ENCODE measurements around the gene CENPT. TPM values are rescaled to one million over a fixed set of nuclear protein-coding genes. Genes with fewer than 3 reads are reported as not detected.
A peak's percentile ranks its signal among the peaks of the same experiment; 100 is the strongest.

Gene CENPT
- total and polyA plus RNA-seq, 2 of the 13 experiments (the other 11 are each of a cell fraction or from before 2014, with no cell fraction given) = 40.9 to 43.3 TPM

GRCh38 chr16:67872631-67873434 is 25.3 kb upstream of the CENPT start, which contains the start of gene EDC4 (continued):
- no peak for TF ChIP-seq ZNF576 (CRISPR knock-in tag; IDR thresholded peaks at IDR 0.05)
- no peak for TF ChIP-seq ZNF207 (IDR thresholded peaks at IDR 0.05; ENCODE audit: borderline replicate concordance)
- peak; percentile 77; the same call in 1 of the 2 replicates for TF ChIP-seq RERE (CRISPR knock-in tag; IDR thresholded peaks at IDR 0.05; ENCODE audit: low read depth)
- peak; percentile 93; the same call in 1 of the 2 replicates for TF ChIP-seq ZNF761 (CRISPR knock-in tag; conservative IDR thresholded peaks at IDR 0.05)
- TF ChIP-seq MIER2 (CRISPR knock-in tag; IDR thresholded peaks at IDR 0.05) = peak; percentile 73; the same call in 1 of the 2 replicates
- TF ChIP-seq ZNF772 (CRISPR knock-in tag; IDR thresholded peaks at IDR 0.05) = peak; percentile 98; the same call in 1 of the 2 replicates
- peak; percentile 85; the same call in 1 of the 2 replicates for TF ChIP-seq ZNF780A (CRISPR knock-in tag; IDR thresholded peaks at IDR 0.05)
- no peak for TF ChIP-seq ZBTB42 (CRISPR knock-in tag; IDR thresholded peaks at IDR 0.05)
- TF ChIP-seq ZNF256 (CRISPR knock-in tag; conservative IDR thresholded peaks at IDR 0.05) = peak; percentile 67; the same call in 1 of the 2 replicates
- TF ChIP-seq SYNCRIP (IDR thresholded peaks at IDR 0.05; ENCODE audit: insufficient read depth, low read depth, low read length) = no peak
- TF ChIP-seq AKNA (CRISPR knock-in tag; IDR thresholded peaks at IDR 0.05; ENCODE audit: borderline replicate concordance) = no peak
- peak; percentile 98 for TF ChIP-seq ZNF747 (CRISPR knock-in tag; IDR thresholded peaks at IDR 0.05; ENCODE audit: borderline replicate concordance)
- TF ChIP-seq ZNF414 (CRISPR knock-in tag; IDR thresholded peaks at IDR 0.05) = peak; percentile 97
- no peak for TF ChIP-seq ZFAT (CRISPR knock-in tag; conservative IDR thresholded peaks at IDR 0.05)
- peak; percentile 95 for TF ChIP-seq RBM39 (IDR thresholded peaks at IDR 0.05; ENCODE audit: low read depth, low read length, poor library complexity, severe bottlenecking)
- no peak for TF ChIP-seq ZNF383 (CRISPR knock-in tag; IDR thresholded peaks at IDR 0.05; ENCODE audit: borderline replicate concordance)
- peak; percentile 93 for TF ChIP-seq SP4 (CRISPR knock-in tag; IDR thresholded peaks at IDR 0.05)
